Parathyroid adenoma (tissue), 2 donors: ENCODE measurements around the gene TXLNA.

Experiments used
- H2AFZ ChIP-seq: fragments of 300-600 bp; sonication (generic); one replicate; pipeline ENCODE4 v1.7.0; 2017; ENCODE audit warnings: antibody characterized with exemption, mild to moderate bottlenecking
- H3K27ac ChIP-seq: fragments of 300-600 bp; sonication (generic); one replicate; pipeline ENCODE4 v1.7.0; 2017
- H3K27me3 ChIP-seq: fragments of 300-600 bp; sonication (generic); one replicate; pipeline ENCODE4 v1.7.0; 2017; ENCODE audit warnings: low read length; ENCODE audit not compliant: control insufficient read depth, insufficient read depth
- H3K36me3 ChIP-seq: fragments of 300-600 bp; sonication (generic); one replicate; pipeline ENCODE4 v1.7.0; 2017; ENCODE audit warnings: low read length; ENCODE audit not compliant: control insufficient read depth, insufficient read depth
- H3K4me1 ChIP-seq: fragments of 300-600 bp; sonication (generic); one replicate; pipeline ENCODE4 v1.7.0; 2017; ENCODE audit warnings: control low read depth
- H3K4me2 ChIP-seq: fragments of 300-600 bp; sonication (generic); one replicate; pipeline ENCODE4 v1.7.0; 2017; ENCODE audit warnings: low read length
- H3K4me3 ChIP-seq: fragments of 300-600 bp; sonication (generic); one replicate; pipeline ENCODE4 v1.7.0; 2017; ENCODE audit warnings: low read depth, low read length
- H3K79me2 ChIP-seq: fragments of 300-600 bp; sonication (generic); one replicate; pipeline ENCODE4 v1.7.0; 2017; ENCODE audit warnings: control low read depth
- H3K9ac ChIP-seq: fragments of 300-600 bp; sonication (generic); one replicate; pipeline ENCODE4 v1.7.0; 2017; ENCODE audit warnings: mild to moderate bottlenecking
- H3K9me3 ChIP-seq: fragments of 300-600 bp; sonication (generic); one replicate; pipeline ENCODE4 v1.7.0; 2017; ENCODE audit warnings: low read length; ENCODE audit not compliant: control insufficient read depth
- TF ChIP-seq, protein P1 (sequence below): fragments of 300-600 bp; sonication (generic); IDR thresholded peaks from one replicate; pipeline ENCODE4 v1.7.0; 2017; ENCODE audit warnings: antibody characterized with exemption, mild to moderate bottlenecking
- donor health status: primary hyperparathyroidism.

The TXLNA gene

DNA sequence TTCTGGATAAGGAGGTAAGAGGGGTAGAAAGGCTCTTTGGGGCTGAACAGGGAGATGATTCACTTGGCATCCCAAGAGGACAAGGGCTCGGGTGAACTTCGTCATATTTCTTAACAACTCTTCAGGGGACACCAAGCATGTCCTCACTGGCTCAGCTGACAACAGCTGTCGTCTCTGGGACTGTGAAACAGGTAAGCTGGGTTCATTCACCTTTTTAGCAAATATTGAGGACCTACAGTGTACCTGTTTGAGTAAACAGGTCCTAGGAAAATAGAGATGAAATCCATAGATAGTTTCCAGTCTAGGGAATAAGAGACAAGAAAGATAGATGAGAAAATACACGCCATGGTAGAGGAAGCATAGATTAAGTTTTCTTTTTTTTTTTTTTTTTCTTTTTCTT, 44.8 kb downstream of the TXLNA start:
- H3K4me3 ChIP-seq, result no peak overlapping the region
- no peaks in the 10 kb centered on the region for H3K36me3 ChIP-seq
- peaks cover 13% of the 10 kb centered on the region for H3K4me1 ChIP-seq
- H3K4me2 ChIP-seq, result no peak overlapping the region
- TF ChIP-seq, protein P1, sequence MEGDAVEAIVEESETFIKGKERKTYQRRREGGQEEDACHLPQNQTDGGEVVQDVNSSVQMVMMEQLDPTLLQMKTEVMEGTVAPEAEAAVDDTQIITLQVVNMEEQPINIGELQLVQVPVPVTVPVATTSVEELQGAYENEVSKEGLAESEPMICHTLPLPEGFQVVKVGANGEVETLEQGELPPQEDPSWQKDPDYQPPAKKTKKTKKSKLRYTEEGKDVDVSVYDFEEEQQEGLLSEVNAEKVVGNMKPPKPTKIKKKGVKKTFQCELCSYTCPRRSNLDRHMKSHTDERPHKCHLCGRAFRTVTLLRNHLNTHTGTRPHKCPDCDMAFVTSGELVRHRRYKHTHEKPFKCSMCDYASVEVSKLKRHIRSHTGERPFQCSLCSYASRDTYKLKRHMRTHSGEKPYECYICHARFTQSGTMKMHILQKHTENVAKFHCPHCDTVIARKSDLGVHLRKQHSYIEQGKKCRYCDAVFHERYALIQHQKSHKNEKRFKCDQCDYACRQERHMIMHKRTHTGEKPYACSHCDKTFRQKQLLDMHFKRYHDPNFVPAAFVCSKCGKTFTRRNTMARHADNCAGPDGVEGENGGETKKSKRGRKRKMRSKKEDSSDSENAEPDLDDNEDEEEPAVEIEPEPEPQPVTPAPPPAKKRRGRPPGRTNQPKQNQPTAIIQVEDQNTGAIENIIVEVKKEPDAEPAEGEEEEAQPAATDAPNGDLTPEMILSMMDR, result no peak
- no peak overlapping the region for H2AFZ ChIP-seq
- H3K79me2 ChIP-seq, result peaks cover 11% of the 10 kb centered on the region
- no peaks in the 10 kb centered on the region for H3K9me3 ChIP-seq
- no peak overlapping the region for H3K9ac ChIP-seq
- no peaks in the 10 kb centered on the region for H3K27me3 ChIP-seq
- H3K27ac ChIP-seq, result no peak overlapping the region

DNA sequence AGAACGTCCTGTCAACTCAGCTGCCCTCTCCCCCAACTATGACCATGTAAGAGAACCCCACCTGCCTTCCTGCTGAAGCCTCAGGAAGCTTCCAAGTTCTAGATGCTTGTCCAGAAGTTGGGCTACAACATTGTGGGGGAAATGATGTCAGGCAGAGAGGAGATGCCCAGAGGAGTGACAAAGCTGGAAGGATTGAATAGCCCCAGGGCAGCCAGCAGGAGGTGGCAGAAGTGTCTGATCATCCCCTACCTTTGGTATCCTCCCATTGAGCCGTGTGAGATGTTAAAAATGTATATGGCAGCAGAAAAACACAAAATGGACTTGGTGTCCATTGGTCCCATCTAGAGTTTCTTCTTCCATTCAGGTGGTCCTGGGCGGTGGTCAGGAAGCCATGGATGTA, 49.3 kb downstream of the TXLNA start:
- Histone ChIP-seq H3K4me2 (no peak overlapping the region), H3K9me3 (no peaks in the 10 kb centered on the region), H3K4me1 (no peaks in the 10 kb centered on the region), H3K4me3 (no peak overlapping the region), H2AFZ (no peak overlapping the region), H3K27me3 (no peaks in the 10 kb centered on the region), H3K79me2 (peaks cover 2% of the 10 kb centered on the region), H3K27ac (no peak overlapping the region), H3K9ac (no peak overlapping the region), H3K36me3 (no peaks in the 10 kb centered on the region)
- TF ChIP-seq, protein P1, result no peak

DNA sequence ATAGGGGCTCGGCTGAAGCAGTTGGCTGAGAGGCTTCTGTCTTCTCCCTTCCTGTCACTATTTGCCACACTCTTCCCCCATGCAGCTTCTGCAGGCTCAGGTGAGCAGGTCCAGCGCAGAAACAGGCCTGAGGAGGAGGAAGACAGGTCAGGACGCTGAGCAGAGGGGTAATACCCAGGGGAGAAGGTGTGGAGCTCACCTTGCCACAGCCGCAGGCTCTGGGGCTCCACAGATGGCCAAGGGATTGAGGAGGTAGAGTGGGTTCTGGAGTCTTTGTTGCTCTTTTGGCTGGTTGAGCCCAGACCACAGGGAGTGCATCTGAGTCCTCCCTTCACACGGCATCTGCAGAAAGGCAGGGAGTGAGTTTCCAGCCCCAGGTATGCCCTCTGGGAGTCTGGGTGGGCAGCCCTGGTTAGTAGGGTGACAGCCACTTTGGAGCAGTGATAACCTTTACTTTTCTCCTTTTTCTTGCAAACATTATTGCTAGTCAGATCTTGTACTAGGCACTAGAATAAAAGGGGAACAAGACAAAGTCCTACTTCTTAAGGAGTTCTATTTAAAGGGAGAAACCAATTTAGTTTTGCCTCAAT, 52.5 kb downstream of the TXLNA start:
- H3K27me3 ChIP-seq, result no peaks in the 10 kb centered on the region
- no peaks in the 10 kb centered on the region for H3K9me3 ChIP-seq
- H2AFZ ChIP-seq, result no peak overlapping the region
- TF ChIP-seq, protein P1, result no peak
- H3K4me3 ChIP-seq, result no peak overlapping the region
- H3K27ac ChIP-seq, result no peak overlapping the region
- H3K36me3 ChIP-seq, result no peaks in the 10 kb centered on the region
- no peaks in the 10 kb centered on the region for H3K79me2 ChIP-seq
- no peak overlapping the region for H3K4me2 ChIP-seq
- H3K4me1 ChIP-seq, result no peaks in the 10 kb centered on the region
- H3K9ac ChIP-seq, result no peak overlapping the region

DNA sequence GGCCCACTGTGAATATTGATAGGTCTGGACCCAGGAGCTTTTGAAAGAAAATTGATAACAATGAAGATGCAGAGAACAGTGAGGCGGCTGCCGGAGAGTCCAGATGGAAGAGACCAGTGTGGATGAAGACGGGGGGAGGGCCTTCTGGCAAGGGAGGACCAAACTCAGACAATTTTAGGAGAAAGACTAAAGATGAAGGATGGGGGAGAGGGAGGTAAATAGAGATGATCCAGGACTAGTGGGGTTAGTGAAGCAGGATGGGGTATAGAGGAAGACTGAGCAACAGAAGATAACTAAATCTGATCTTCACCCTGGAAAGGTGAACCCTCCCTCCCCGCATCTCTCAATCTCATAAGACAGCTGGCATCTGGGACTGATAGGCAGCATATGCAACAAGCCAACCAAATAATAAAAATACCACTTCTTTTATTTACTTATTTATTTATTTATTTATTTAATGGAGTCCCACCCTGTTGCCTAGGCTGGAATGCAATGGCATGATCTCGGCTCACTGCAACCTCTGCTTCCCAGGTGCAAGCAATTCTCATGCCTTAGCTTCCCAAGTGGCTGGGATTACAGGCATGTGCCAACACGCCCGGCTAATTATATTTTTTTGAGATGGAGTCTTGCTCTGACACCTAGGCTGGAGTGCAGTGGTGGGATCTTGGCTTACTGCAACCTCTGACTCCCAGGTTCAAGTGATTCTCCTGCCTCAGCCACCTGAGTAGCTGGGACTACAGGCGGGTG, 53.3 kb downstream of the TXLNA start:
- Histone ChIP-seq H3K79me2 (no peaks in the 10 kb centered on the region), H3K4me2 (no peak overlapping the region), H2AFZ (no peak overlapping the region), H3K4me1 (no peaks in the 10 kb centered on the region), H3K27me3 (no peaks in the 10 kb centered on the region), H3K4me3 (no peak overlapping the region), H3K27ac (no peak overlapping the region), H3K9ac (no peak overlapping the region), H3K9me3 (no peaks in the 10 kb centered on the region), H3K36me3 (no peaks in the 10 kb centered on the region)
- TF ChIP-seq, protein P1, result no peak

DNA sequence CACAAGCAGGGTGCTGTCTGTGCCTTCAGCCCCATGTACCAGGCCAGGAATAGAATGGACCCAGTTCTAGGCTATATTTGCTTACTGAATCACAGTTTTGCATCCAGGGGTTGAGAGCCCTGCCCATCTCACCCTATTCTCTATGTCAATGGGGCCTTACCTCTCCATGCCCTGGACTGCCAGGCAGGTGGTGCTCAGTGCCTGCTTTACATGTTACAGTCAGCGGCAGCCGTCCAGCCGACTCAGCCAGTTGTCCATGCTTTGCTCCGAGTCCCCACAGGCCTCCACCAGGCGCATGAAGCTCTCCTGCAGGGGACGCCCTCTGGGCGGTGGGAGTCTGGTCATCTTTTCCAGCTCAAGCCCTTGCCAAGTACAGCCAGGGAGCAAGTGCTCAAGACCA, 55.3 kb downstream of the TXLNA start:
- Histone ChIP-seq H3K9ac (no peak overlapping the region), H3K79me2 (no peaks in the 10 kb centered on the region), H3K27ac (no peak overlapping the region), H3K4me3 (no peak overlapping the region), H3K4me1 (no peaks in the 10 kb centered on the region), H3K9me3 (no peaks in the 10 kb centered on the region), H3K4me2 (no peak overlapping the region), H2AFZ (no peak overlapping the region), H3K27me3 (no peaks in the 10 kb centered on the region), H3K36me3 (no peaks in the 10 kb centered on the region)
- TF ChIP-seq, protein P1, result no peak
